Activated CD4-positive, CD25-positive, alpha-beta regulatory T cell treated with anti-CD3 and anti-CD28 coated beads, Interleukin-2, amount 50 U/mL, for 24 hours (primary cell): Measurements from ENCODE around the gene CD19.
"Not testable (repeated sequence)": the region's sequence is repeated elsewhere in the genome, so short reads cannot be mapped to it uniquely, and the experiment has no call there.

Source experiments
- ATAC-seq, 2 donors: fragments of 150-1000 bp; cut with Tn5 transposase; one replicate each; pipeline ENCODE4 v1.10.0; 2021; ENCODE audit warnings: mild to moderate bottlenecking in 1 of 2, moderate library complexity in 1 of 2

CD19 gene

GRCh38 chr16:28910086-28911031 is 21.4 kb upstream of the CD19 start:
- peak in 1 of 2 donors; percentile 55 for ATAC-seq

DNA sequence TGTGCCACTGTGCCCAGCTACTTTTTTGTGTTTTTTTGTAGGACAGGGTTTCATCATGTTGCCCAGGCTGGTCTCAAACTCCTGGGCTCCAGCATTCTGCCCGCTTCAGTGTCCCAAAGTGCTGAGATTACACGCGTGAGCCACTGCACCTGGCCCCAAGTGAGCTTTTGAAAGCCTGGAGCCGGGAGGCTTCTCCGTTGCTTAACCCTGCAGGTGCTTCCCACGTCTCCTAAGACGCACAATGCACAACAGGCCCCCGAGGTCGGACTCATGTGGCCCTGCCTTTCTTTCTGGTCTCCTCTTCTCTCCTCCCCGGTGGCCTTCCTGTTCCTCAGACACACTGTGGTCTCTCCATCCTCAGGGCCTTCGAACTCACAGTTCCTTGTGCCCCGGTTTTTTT is 19.2 kb upstream of the CD19 start:
- no peak for ATAC-seq

GRCh38 chr16:28913946-28914724 is 17.6 kb upstream of the CD19 start:
- no peak for ATAC-seq

DNA sequence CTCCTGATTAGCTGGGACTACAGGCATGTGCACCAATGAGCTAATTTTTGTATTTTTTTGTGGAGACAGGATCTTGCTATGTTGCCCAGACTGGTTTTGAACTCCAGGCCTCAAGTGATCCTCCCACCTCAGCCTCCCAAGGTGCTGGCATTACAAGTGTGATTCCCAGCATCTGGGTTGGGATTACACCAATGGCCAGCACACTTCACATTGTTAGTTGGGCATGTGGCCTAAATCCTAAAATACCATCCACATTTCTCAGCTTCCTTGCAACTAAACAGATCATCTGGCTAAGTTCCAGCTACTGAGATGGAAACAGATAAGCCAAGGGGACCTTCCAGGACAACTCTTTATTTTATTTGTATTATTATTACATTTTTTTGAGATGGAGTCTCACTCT is 16.6 kb upstream of the CD19 start:
- no peak for ATAC-seq

- no peak for ATAC-seq
These were observed 14.7 kb upstream of the CD19 start for GRCh38 chr16:28917095-28917494.

DNA sequence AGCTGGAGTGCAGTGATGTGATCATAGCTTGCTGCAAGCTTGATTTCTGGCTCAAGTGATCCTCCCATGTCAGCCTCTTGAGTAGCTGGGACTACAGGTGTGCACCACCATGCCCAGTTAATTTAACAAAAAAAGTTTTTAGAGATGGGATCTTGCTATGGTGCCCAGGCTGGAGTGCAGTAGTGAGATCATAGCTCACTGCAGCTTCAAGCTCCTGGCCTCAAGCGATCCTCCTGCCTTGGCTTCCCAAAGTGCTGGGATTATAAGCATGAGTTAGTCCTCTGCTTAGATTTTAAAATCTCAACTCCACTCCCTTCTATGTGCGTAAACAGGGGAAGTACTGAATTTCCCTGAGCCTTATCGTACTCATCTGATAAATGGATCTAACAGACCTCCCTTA is 13.1 kb upstream of the CD19 start:
- no peak for ATAC-seq

GRCh38 chr16:28923231-28923587 is 8.6 kb upstream of the CD19 start:
- ATAC-seq = no peak

- no peak for ATAC-seq
These were observed 7.9 kb upstream of the CD19 start for GRCh38 chr16:28923652-28924398.

DNA sequence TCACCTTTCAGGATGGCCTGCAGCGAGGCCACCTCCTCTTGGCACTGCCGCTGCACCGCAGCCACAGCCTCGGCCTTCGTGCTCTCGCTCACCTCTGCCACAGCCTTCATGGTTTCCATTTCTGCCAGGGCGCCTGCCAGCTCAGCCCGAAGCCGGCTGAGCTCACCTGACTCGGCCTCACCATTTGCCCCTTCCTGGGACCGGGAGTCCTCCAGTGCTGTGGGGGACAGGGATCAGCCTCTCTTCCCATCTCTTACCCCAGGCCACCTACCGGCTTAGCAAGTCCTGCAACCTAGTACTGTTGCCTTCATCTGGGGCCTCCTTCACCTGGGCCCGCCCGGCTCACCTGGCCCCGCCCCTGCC is 7.4 kb upstream of the CD19 start:
- no peak for ATAC-seq

GRCh38 chr16:28924762-28925385 is 6.9 kb upstream of the CD19 start, which contains the start of gene RABEP2:
Gene RABEP2 (minus strand): TSS chr16:28925238. CDS start chr16:28925163, 75 bp downstream.
- peak; percentile 82 to 84 for ATAC-seq

DNA sequence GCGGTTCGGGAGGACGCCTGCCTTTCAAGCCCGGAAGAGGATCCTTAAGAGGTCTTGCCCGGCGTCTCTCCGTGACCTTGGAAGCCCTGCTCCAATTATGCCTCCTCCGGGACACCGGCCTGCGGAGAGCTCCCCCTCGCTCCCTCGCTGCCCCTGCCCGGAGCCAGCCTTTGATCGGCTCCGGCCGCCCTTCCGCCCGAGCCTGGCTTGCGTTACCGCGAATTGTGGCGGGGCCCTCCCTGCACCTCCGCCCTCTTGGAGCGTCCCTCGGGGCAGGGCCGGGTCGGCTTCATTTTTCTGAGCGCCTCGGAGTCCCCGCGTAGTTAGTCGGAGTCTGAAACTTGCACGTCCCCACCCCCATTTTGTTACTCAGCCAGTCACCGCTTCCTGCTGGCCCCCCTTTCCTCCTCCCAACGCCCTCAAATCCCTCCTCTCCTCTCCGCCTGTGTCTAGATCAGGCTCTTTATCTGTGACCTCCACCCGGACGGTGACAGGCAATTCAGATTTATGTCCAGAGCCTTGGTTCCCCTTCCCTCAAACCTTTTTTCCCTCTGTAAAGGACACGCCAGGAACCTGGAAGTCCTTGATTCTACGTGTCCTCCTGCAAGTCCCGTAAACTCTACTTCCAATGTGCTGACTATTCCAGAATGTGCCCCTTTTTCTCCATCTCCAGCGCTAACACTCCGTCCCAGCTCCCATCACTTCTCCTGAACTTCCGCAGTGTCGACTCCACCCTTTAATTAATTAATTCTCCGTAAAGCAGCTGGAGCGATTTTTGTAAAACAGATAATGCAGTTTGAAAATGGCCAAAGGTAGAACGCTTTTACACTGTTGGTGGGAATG is 6.2 kb upstream of the CD19 start:
- peak; percentile 76 to 77 for ATAC-seq

- ATAC-seq = not testable (repeated sequence)
These were observed 5.5 kb upstream of the CD19 start for GRCh38 chr16:28926284-28926683.

GRCh38 chr16:28927815-28928214 is 4.0 kb upstream of the CD19 start:
- ATAC-seq = no peak

DNA sequence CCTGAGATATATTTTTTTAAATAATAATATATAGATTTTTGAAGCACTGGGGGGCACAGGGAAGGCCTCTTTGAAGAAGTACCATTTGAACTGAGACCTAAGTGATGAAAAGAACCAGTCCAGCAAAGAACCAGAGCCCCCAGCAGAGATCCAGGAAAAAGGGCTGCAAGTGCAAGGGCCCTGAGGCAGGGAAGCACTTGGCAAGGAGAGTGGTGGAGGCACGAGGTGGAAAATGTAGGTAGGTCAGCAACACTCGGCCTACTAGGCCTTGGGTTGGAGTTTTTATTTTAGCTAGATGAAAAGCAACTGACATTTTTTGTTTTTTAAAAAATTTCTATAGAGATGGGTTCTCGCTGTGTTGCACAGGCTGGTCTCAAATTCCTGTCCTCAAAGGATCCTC is 1.6 kb upstream of the CD19 start:
- no peak for ATAC-seq

DNA sequence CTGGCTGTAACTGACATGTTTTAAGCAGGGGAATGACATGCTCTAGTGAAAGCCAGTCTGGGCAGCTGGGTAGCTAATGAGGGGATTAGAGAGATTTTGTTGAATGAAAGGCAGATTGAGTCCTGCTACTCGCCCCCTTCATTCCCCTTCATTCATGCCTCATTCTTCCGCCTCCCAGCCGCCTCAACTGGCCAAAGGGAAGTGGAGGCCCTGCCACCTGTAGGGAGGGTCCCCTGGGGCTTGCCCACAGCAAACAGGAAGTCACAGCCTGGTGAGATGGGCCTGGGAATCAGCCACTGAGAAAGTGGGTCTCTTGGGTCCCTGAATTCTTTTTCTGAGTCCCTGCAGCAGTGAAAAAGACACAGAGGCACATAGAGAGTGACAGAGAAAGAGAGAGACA is 1.1 kb upstream of the CD19 start:
- no peak for ATAC-seq

GRCh38 chr16:28932339-28933141 is 769 bp downstream of the CD19 start:
- ATAC-seq = no peak

GRCh38 chr16:28933171-28933570 is 1.4 kb downstream of the CD19 start:
- ATAC-seq = no peak

GRCh38 chr16:28935346-28935745 is 3.6 kb downstream of the CD19 start:
- ATAC-seq = no peak

- peak; percentile 97 to 98 for ATAC-seq
These were observed 4.4 kb downstream of the CD19 start for GRCh38 chr16:28935924-28936783.

DNA sequence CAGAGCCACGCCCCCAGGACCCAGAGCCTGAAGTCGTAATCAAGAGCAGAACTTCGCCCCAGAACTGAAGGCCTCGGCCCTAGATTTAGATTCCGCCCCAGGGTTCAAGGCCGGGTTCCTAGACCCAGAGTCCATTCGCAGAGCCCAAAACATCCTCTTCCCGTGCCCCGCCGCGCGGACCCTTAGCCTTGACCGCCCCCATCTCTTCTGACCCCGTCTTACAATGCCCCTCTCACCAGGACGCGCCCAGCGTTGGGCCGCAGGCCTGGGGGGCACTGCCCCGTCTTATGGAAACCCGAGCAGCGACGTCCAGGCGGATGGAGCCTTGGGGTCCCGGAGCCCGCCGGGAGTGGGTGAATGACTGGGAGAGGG is 5.0 kb downstream of the CD19 start:
- ATAC-seq = no peak
